Measurements from ENCODE around the gene SLC4A1.
"Not testable (repeated sequence)": the region's sequence is repeated elsewhere in the genome, so short reads cannot be mapped to it uniquely, and the experiment has no call there.

The SLC4A1 gene

DNA sequence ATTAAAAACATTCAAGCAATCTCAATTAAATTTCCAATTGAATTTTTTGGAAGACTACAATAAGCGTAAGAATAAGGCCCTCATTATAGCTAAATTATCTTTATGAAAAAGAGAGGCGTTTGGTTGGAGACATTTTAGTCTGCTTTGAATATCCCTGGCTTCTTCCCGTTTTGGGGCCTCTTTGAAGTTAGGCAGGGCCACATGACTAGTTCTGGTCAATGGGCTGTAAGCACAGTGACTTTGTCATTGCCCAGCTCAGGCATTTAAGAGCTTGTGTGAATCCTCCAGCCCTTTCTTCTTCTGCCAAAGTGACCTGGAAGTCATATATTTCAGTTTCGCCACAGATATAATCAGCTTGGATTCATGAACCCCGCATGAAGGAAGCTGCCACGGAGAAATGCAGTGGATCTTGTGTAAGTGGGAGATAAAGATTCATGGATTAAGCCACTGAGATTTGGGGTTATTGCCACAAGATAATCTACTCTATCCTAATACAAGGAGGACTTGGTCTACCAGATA lies 26.8 kb downstream of the SLC4A1 start:
- Histone ChIP-seq H3K4me2 (ENCODE audit: insufficient read depth, low read length) (no peak overlapping the region), H3K27ac (ENCODE audit: low read length) (no peak overlapping the region)
- no peak for DNase-seq

DNA sequence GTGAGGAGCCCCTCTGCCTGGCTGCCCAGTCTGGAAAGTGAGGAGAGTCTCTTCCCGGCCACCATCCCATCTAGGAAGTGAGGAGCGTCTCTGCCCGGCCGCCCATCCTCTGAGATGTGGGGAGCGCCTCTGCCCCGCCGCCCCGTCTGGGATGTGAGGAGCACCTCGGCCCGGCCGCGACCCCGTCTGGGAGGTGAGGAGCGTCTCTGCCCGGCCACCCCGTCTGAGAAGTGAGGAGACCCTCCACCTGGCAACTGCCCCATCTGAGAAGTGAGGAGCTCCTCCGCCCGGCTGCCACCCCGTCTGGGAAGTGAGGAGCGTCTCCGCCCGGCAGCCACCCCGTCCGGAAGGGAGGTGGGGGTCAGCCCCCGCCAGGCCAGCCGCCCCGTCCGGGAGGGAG lies 30.0 kb downstream of the SLC4A1 start:
- H3K9ac ChIP-seq (ENCODE audit: low read depth, low read length); H3K4me1 ChIP-seq (ENCODE audit: insufficient read depth, low read length); H3K27ac ChIP-seq (ENCODE audit: low read length); H3K4me2 ChIP-seq (ENCODE audit: insufficient read depth, low read length); ATAC-seq (ENCODE audit: insufficient read depth, low read depth); H3K36me3 ChIP-seq (ENCODE audit: insufficient read depth, low read length); H3K79me2 ChIP-seq (ENCODE audit: insufficient read depth, low read length); H4K20me1 ChIP-seq (ENCODE audit: insufficient read depth, low read length); H2AFZ ChIP-seq (ENCODE audit: low read depth, low read length); DNase-seq; H3K27me3 ChIP-seq (ENCODE audit: insufficient read depth, low read length, poor library complexity); H3K9me3 ChIP-seq (ENCODE audit: insufficient read depth, low read length, severe bottlenecking); H3K4me3 ChIP-seq (ENCODE audit: low read depth in 1 of 2, low read length in 2 of 2): not testable (repeated sequence)

More for the DNA sequence above, 26.8 kb downstream of the SLC4A1 start:
- H2AFZ ChIP-seq (ENCODE audit: low read depth, low read length), result no peak overlapping the region
- no peak overlapping the region for H3K4me3 ChIP-seq (ENCODE audit: low read depth in 1 of 2, low read length in 2 of 2)
- TF ChIP-seq, protein P1, sequence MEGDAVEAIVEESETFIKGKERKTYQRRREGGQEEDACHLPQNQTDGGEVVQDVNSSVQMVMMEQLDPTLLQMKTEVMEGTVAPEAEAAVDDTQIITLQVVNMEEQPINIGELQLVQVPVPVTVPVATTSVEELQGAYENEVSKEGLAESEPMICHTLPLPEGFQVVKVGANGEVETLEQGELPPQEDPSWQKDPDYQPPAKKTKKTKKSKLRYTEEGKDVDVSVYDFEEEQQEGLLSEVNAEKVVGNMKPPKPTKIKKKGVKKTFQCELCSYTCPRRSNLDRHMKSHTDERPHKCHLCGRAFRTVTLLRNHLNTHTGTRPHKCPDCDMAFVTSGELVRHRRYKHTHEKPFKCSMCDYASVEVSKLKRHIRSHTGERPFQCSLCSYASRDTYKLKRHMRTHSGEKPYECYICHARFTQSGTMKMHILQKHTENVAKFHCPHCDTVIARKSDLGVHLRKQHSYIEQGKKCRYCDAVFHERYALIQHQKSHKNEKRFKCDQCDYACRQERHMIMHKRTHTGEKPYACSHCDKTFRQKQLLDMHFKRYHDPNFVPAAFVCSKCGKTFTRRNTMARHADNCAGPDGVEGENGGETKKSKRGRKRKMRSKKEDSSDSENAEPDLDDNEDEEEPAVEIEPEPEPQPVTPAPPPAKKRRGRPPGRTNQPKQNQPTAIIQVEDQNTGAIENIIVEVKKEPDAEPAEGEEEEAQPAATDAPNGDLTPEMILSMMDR (IDR thresholded peaks at IDR 0.05; ENCODE audit: borderline replicate concordance, extremely low read depth, low read length, poor library complexity, severe bottlenecking), result no peak
- no peak for TF ChIP-seq EZH2 (IDR thresholded peaks at IDR 0.05; ENCODE audit: borderline replicate concordance, low read depth, low read length, severe bottlenecking)
- H3K27me3 ChIP-seq (ENCODE audit: insufficient read depth, low read length, poor library complexity), result peaks cover 2% of the 10 kb centered on the region
- H3K36me3 ChIP-seq (ENCODE audit: insufficient read depth, low read length), result no peaks in the 10 kb centered on the region
- no peaks in the 10 kb centered on the region for H4K20me1 ChIP-seq (ENCODE audit: insufficient read depth, low read length)
- H3K79me2 ChIP-seq (ENCODE audit: insufficient read depth, low read length), result no peaks in the 10 kb centered on the region
- no peak for ATAC-seq (ENCODE audit: insufficient read depth, low read depth)
- H3K4me1 ChIP-seq (ENCODE audit: insufficient read depth, low read length), result no peaks in the 10 kb centered on the region
- no peaks in the 10 kb centered on the region for H3K9me3 ChIP-seq (ENCODE audit: insufficient read depth, low read length, severe bottlenecking)
- H3K9ac ChIP-seq (ENCODE audit: low read depth, low read length), result no peak overlapping the region

DNA sequence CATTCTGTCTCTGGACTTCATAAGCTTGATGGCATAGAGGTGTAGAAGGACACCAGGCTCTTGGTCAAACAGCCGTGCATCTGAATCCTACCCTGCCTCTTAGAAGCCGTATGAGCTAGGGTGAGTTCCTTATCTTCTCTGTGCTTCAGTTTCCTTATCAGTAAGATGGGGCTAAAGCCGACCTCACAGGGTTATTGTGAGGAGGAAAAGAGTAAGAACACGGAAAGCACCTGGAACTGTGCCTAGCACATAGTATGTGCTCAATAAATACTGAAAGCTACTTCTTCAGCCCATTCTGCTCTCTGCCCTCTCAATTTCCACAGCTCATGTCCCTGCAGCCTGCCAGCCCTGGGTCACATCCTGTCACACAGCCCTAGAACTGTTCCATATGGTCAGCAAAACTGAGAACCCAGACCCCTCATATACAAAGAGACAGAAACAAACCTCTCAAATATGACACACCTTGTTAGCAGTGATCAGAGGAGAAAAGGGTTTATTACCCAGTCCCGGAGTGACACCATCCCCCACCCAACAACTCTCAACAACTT lies 31.4 kb downstream of the SLC4A1 start:
- DNase-seq (no peak), ATAC-seq (ENCODE audit: insufficient read depth, low read depth) (no peak)
- Histone ChIP-seq H3K79me2 (ENCODE audit: insufficient read depth, low read length) (no peaks in the 10 kb centered on the region), H2AFZ (ENCODE audit: low read depth, low read length) (no peak overlapping the region), H3K4me2 (ENCODE audit: insufficient read depth, low read length) (no peak overlapping the region), H3K9ac (ENCODE audit: low read depth, low read length) (no peak overlapping the region), H3K9me3 (ENCODE audit: insufficient read depth, low read length, severe bottlenecking) (no peaks in the 10 kb centered on the region), H3K4me1 (ENCODE audit: insufficient read depth, low read length) (no peaks in the 10 kb centered on the region), H3K4me3 (ENCODE audit: low read depth in 1 of 2, low read length in 2 of 2) (no peak overlapping the region), H3K27me3 (ENCODE audit: insufficient read depth, low read length, poor library complexity) (peaks cover 2% of the 10 kb centered on the region), H3K27ac (ENCODE audit: low read length) (no peak overlapping the region), H4K20me1 (ENCODE audit: insufficient read depth, low read length) (no peaks in the 10 kb centered on the region), H3K36me3 (ENCODE audit: insufficient read depth, low read length) (no peaks in the 10 kb centered on the region)
- TF ChIP-seq EZH2 (IDR thresholded peaks at IDR 0.05; ENCODE audit: borderline replicate concordance, low read depth, low read length, severe bottlenecking), result no peak
- TF ChIP-seq, protein P1 (IDR thresholded peaks at IDR 0.05; ENCODE audit: borderline replicate concordance, extremely low read depth, low read length, poor library complexity, severe bottlenecking), result no peak

DNA sequence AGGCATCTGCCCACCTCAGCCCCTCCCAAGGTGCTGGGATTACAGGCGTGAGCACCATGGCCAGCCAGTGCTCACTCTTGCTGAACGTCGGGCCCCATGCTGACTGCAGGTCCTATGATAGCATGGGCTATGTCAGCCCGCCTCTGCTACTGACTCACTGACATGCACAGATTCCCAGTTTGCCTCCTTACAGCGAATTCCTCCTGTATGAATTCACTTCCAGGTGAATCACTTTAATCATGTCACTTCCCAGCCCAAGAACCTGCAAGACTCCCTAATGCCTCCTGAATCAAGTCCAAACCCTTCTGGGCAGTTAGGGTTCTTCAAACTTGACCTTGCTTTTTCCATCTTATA lies 32.4 kb downstream of the SLC4A1 start:
- no peak for TF ChIP-seq EZH2 (IDR thresholded peaks at IDR 0.05; ENCODE audit: borderline replicate concordance, low read depth, low read length, severe bottlenecking)
- TF ChIP-seq, protein P1 (IDR thresholded peaks at IDR 0.05; ENCODE audit: borderline replicate concordance, extremely low read depth, low read length, poor library complexity, severe bottlenecking), result no peak
- Histone ChIP-seq H3K4me1 (ENCODE audit: insufficient read depth, low read length) (no peaks in the 10 kb centered on the region), H3K4me2 (ENCODE audit: insufficient read depth, low read length) (no peak overlapping the region), H3K9me3 (ENCODE audit: insufficient read depth, low read length, severe bottlenecking) (no peaks in the 10 kb centered on the region), H4K20me1 (ENCODE audit: insufficient read depth, low read length) (no peaks in the 10 kb centered on the region), H2AFZ (ENCODE audit: low read depth, low read length) (no peak overlapping the region), H3K79me2 (ENCODE audit: insufficient read depth, low read length) (no peaks in the 10 kb centered on the region), H3K9ac (ENCODE audit: low read depth, low read length) (no peak overlapping the region), H3K27ac (ENCODE audit: low read length) (no peak overlapping the region), H3K36me3 (ENCODE audit: insufficient read depth, low read length) (no peaks in the 10 kb centered on the region), H3K27me3 (ENCODE audit: insufficient read depth, low read length, poor library complexity) (no peaks in the 10 kb centered on the region), H3K4me3 (ENCODE audit: low read depth in 1 of 2, low read length in 2 of 2) (no peak overlapping the region)
- ATAC-seq (ENCODE audit: insufficient read depth, low read depth) (no peak), DNase-seq (no peak)

All from DND-41 (cell line).